K562 (cell line): ENCODE results near the gene SLC13A4. TPM values are rescaled to one million over a fixed set of nuclear protein-coding genes. Genes with fewer than 3 reads are reported as not detected.

Source experiments
- ATAC-seq: fragments of 200-7000 bp; cut with Tn5 transposase; 3 replicates; pipeline ENCODE4 v1.9.1; 2020; ENCODE audit warnings: moderate library complexity
- BruUV-seq: library from RNA; stranded (reverse); fragments of 400-500 nt; replicated peaks from 2 replicates; lab custom pipeline; 2021; lab: Mats Ljungman, UMichigan
- CTCF ChIA-PET: fragments of 300-600 bp; formaldehyde crosslinking; extraction: SDS; loops from one replicate; lab custom pipeline; 2021; ENCODE audit warnings: low intra/inter-chr PET ratio; lab: Yijun Ruan, JAX
- POLR2A ChIA-PET: fragments of 300-600, 350-650 bp; sonication (Branson Sonifier 250); formaldehyde crosslinking; extraction: SDS; loops from one replicate; lab custom pipeline; 2021; ENCODE audit warnings: antibody characterized with exemption, inconsistent platforms; lab: Yijun Ruan, JAX
- DNase-seq, 4 experiments: peaks; one replicate each; pipeline versions ENCODE4 v3.0.0 to v3.0.0-alpha.2; 2011 to 2018; ENCODE audit warnings: low spot score in 3 of 4, mixed read lengths in 3 of 4; ENCODE audit errors: extremely low read depth in 1 of 4
- FAIRE-seq: peaks from 2 replicates; lab custom pipeline; 2011; peaks lifted over from hg19 to GRCh38; lab: Jason Lieb, UNC
- H2AFZ ChIP-seq: 2 replicates; pipeline ENCODE4 v1.6.0; 2011; ENCODE audit warnings: low read depth, low read length, control low read depth, inconsistent platforms
- H3K27ac ChIP-seq: fragments of 200-600 bp; 3 replicates; pipeline ENCODE4 v1.8.0; 2011; ENCODE audit warnings: low read depth, mild to moderate bottlenecking, control low read depth, inconsistent platforms, low read length, moderate library complexity, mixed read lengths; ENCODE audit errors: extremely low read depth
- H3K27me3 ChIP-seq, 2 experiments: fragments of 300-600 bp in 1 of 2; 2 replicates in 1 of 2; 3 replicates in 1 of 2; pipeline versions ENCODE4 v1.6.0 to v1.8.0; 2011; ENCODE audit warnings: inconsistent platforms in 2 of 2, low read length in 2 of 2, mild to moderate bottlenecking in 1 of 2, mixed read lengths in 1 of 2, moderate library complexity in 1 of 2; ENCODE audit not compliant: control insufficient read depth in 2 of 2, insufficient read depth in 2 of 2
- H3K36me3 ChIP-seq: fragments of 300-600 bp; 3 replicates; pipeline ENCODE4 v1.8.0; 2011; ENCODE audit warnings: mild to moderate bottlenecking, low read length, inconsistent platforms; ENCODE audit not compliant: control insufficient read depth, insufficient read depth
- H3K4me1 ChIP-seq, 2 experiments: fragments of 200-600 bp in 1 of 2; replicated peaks in 1 of 2; 2 replicates in 1 of 2; 3 replicates in 1 of 2; pipeline versions ENCODE4 v1.5.1 to v1.8.0; 2011; ENCODE audit warnings: inconsistent platforms in 2 of 2, low read length in 2 of 2, mild to moderate bottlenecking in 1 of 2, mixed read lengths in 1 of 2, moderate library complexity in 1 of 2; ENCODE audit not compliant: control insufficient read depth in 2 of 2, insufficient read depth in 2 of 2
- H3K4me2 ChIP-seq: 2 replicates; pipeline ENCODE4 v1.6.1; 2011; ENCODE audit warnings: low read length, control low read depth, inconsistent platforms, mixed read lengths; ENCODE audit not compliant: insufficient read depth
- H3K4me3 ChIP-seq: fragments of 200-600 bp; sonication (generic), shearing (Covaris generic); 2 replicates; pipeline ENCODE4 v1.5.1; 2016; ENCODE audit warnings: control low read depth, inconsistent platforms
- H3K79me2 ChIP-seq: fragments of 200-600 bp; 3 replicates; pipeline ENCODE4 v1.8.0; 2011; ENCODE audit warnings: low read length, inconsistent platforms; ENCODE audit not compliant: control insufficient read depth, insufficient read depth
- H3K9ac ChIP-seq, 2 experiments: 2 replicates each; pipeline versions ENCODE4 v1.6.0 to v1.6.1; 2011; ENCODE audit warnings: low read depth in 2 of 2, low read length in 2 of 2, control low read depth in 1 of 2, inconsistent platforms in 1 of 2, mild to moderate bottlenecking in 1 of 2, mixed read lengths in 1 of 2; ENCODE audit not compliant: insufficient read depth in 1 of 2
- H3K9me1 ChIP-seq: one replicate; pipeline ENCODE4 v1.6.0; 2011; ENCODE audit warnings: inconsistent platforms, mild to moderate bottlenecking, low read length, moderate library complexity; ENCODE audit not compliant: control insufficient read depth, insufficient read depth
- H3K9me3 ChIP-seq: replicated peaks from 2 replicates; pipeline ENCODE4 v1.5.1; 2011; ENCODE audit warnings: low read depth, low read length, inconsistent platforms; ENCODE audit not compliant: control insufficient read depth, insufficient read depth
- H4K20me1 ChIP-seq: replicated peaks from 2 replicates; pipeline ENCODE4 v1.6.1; 2011; ENCODE audit warnings: low read length, inconsistent platforms, mixed read lengths; ENCODE audit not compliant: control insufficient read depth, insufficient read depth
- FOXK1 ChIP-seq: sonication (generic); formaldehyde crosslinking; IDR thresholded peaks from 2 replicates; pipeline ENCODE4 v1.8.0; 2022; ENCODE audit warnings: missing genetic modification reagents, mild to moderate bottlenecking, borderline replicate concordance
- MYC ChIP-seq, 2 experiments: fragments of 250-450 bp in 1 of 2; sonication (Bioruptor Pico) in 1 of 2; IDR thresholded peaks; 2 replicates each; pipeline versions ENCODE4 v1.5.1 to v1.6.1; 2012 to 2021; ENCODE audit warnings: low read depth in 2 of 2, borderline replicate concordance in 1 of 2, improper control_type of control experiment in 1 of 2, low read length in 1 of 2, mild to moderate bottlenecking in 1 of 2, moderate library complexity in 1 of 2
- PHF21A ChIP-seq: fragments of 450-650 bp; IDR thresholded peaks from 2 replicates; pipeline ENCODE4 v1.6.1; 2017; ENCODE audit warnings: low read depth, borderline replicate concordance
- RFX7 ChIP-seq: fragments of 250-450 bp; sonication (Bioruptor Pico); IDR thresholded peaks from 2 replicates; pipeline ENCODE4 v1.5.1; 2021; ENCODE audit warnings: mild to moderate bottlenecking
- ZNF740 ChIP-seq, 3 experiments: fragments of 200-800 bp in 1 of 3; sonication (Bioruptor generic) in 1 of 3; sonication (generic) in 1 of 3; formaldehyde crosslinking in 1 of 3; IDR thresholded peaks; 2 replicates each; pipeline versions ENCODE4 v1.6.1 to v1.8.0; 2016 to 2022; ENCODE audit warnings: mild to moderate bottlenecking in 2 of 3, missing compliant biosample characterization in 2 of 3, missing genetic modification characterization in 2 of 3, missing genetic modification reagents in 1 of 3
- WGBS: fragments of 100-300 bp; shearing (Covaris generic); methylation state at CpG from one replicate; pipeline ENCODE4 v1.1.6; 2016; ENCODE audit warnings: low coverage, mixed read lengths; ENCODE audit not compliant: insufficient coverage; ENCODE audit errors: missing lambda C conversion rate; 5-methylcytosine and 5-hydroxymethylcytosine counted together
- in situ Hi-C: fragments of 300-500 bp; cut with MboI; formaldehyde crosslinking; loops from 4 replicates; pipeline ENCODE4 v1.15.0; 2018; ENCODE audit warnings: inconsistent platforms, mixed read lengths
- intact Hi-C: fragments of 100-400 bp; cut with micrococcal nuclease; formaldehyde crosslinking; loops from 2 replicates; pipeline ENCODE4 v1.14.2; 2022
- polyA plus RNA-seq, 8 experiments: library from polyadenylated mRNA; depleted of rRNA in 4 of 8; stranded (reverse) in 5 of 8; unstranded in 3 of 8; fragments of >200 nt; fragmentation: Nextera tagmentation in 2 of 8; fragmentation: Illumina TruSeq in 1 of 8; extraction: Ambion mirVana in 2 of 8; extraction: Trizol in 1 of 8; gene quantifications; 2 replicates each; pipeline versions ENCODE4 v1.2.1 to v1.2.3, GENCODE V29; 2011 to 2014; ENCODE audit warnings: inconsistent platforms in 1 of 8, missing spikeins in 1 of 8
- total RNA-seq, 7 experiments: library from RNA; depleted of rRNA in 6 of 7; stranded (reverse); fragments of >200 nt in 6 of 7; fragmentation: Illumina TruSeq in 2 of 7; extraction: Trizol in 2 of 7; gene quantifications; 2 replicates each; pipeline versions ENCODE4 v1.2.1 to v1.2.3, GENCODE V29; 2011 to 2021; ENCODE audit warnings: low replicate concordance in 1 of 7

Gene SLC13A4
- total and polyA plus RNA-seq, 9 of the 15 experiments (the other 6 are each of a cell fraction or from before 2014, with no cell fraction given): 0.11 to 1.0 (median 0.36) TPM

- in situ Hi-C loops: no loop called here
- intact Hi-C loops: loop anchor here (1.0 kb wide), 1 partner anchor 38 kb away; no protein-coding TSS in a partner anchor
- Histone ChIP-seq H3K27me3 (peaks cover 26 to 35% of the 10 kb centered on the region in 2 experiments; a peak in 4 of 5 replicates), H3K27ac (no peak overlapping the region), H3K79me2 (no peaks in the 10 kb centered on the region), H4K20me1 (no peaks in the 10 kb centered on the region), H3K4me3 (no peak overlapping the region), H3K9me3 (no peaks in the 10 kb centered on the region), H3K9ac (no peak overlapping the region), H3K36me3 (no peaks in the 10 kb centered on the region), H3K4me1 (peaks cover 2 to 12% of the 10 kb centered on the region in 2 experiments; a peak in 3 of 5 replicates), H3K9me1 (no peaks in the 10 kb centered on the region), H2AFZ (peak overlapping the region; percentile 95), H3K4me2 (peak overlapping the region; percentile 43)
- WGBS: 32% methylated on average over 8 of the region's 8 CpGs
- no peak for FAIRE-seq
- no TSS peak for BruUV-seq
- CTCF ChIA-PET: no interaction called here
- TF ChIP-seq FOXK1 (CRISPR knock-in tag) (peak; percentile 34; the same call in 1 of the 2 replicates), PHF21A (no peak), ZNF740 (CRISPR knock-in tag; IDR thresholded peaks at IDR 0.05) (no peak), ZNF740 (tag; IDR thresholded peaks at IDR 0.05) (peak in 1 of 2 experiments; percentile 41; a peak in 1 of 4 replicates), RFX7 (CRISPR knock-in tag) (no peak), MYC (IDR thresholded peaks at IDR 0.05; ENCODE audit: low read depth, low read length) (no peak), MYC (CRISPR knock-in tag; IDR thresholded peaks at IDR 0.05; ENCODE audit: borderline replicate concordance, low read depth) (0 out of 2 replicates have a peak, but pooled peaks have one; percentile 36)
- peak; percentile 37 for ATAC-seq
- POLR2A ChIA-PET: interaction anchor here (0.9 kb wide), 1 partner anchor 9 kb away, joined by 3 read pairs; no protein-coding TSS in a partner anchor
- DNase-seq: no peak
Measured at GRCh38 chr7:135711139-135711469, 16.9 kb downstream of the SLC13A4 start.
